Osteocyte (in vitro differentiated cells): Measurements from ENCODE around the gene ZNF865. TPM values are rescaled to one million over a fixed set of nuclear protein-coding genes. Genes with fewer than 3 reads are reported as not detected.

Experiments used
- DNase-seq: peaks from one replicate; pipeline ENCODE4 v3.0.0; 2021; ENCODE audit warnings: mixed read lengths; ENCODE audit not compliant: unreplicated experiment; ENCODE audit errors: extremely low spot score
- H3K27ac Mint-ChIP-seq: one replicate; pipeline ENCODE4 v1.8.0; 2021; ENCODE audit warnings: mild to moderate bottlenecking, mixed read lengths; ENCODE audit not compliant: unreplicated experiment
- H3K27me3 Mint-ChIP-seq: one replicate; pipeline ENCODE4 v1.8.0; 2021; ENCODE audit warnings: mixed read lengths; ENCODE audit not compliant: unreplicated experiment
- H3K36me3 Mint-ChIP-seq: one replicate; pipeline ENCODE4 v1.8.0; 2021; ENCODE audit warnings: mixed read lengths; ENCODE audit not compliant: unreplicated experiment
- H3K4me1 Mint-ChIP-seq: one replicate; pipeline ENCODE4 v1.8.0; 2021; ENCODE audit warnings: mixed read lengths; ENCODE audit not compliant: unreplicated experiment
- H3K4me3 Mint-ChIP-seq: one replicate; pipeline ENCODE4 v1.8.0; 2021; ENCODE audit warnings: mild to moderate bottlenecking, moderate library complexity, mixed read lengths; ENCODE audit not compliant: unreplicated experiment
- H3K9me3 Mint-ChIP-seq: one replicate; pipeline ENCODE4 v1.8.0; 2021; ENCODE audit warnings: mixed read lengths; ENCODE audit not compliant: unreplicated experiment
- total RNA-seq: library from RNA; stranded (reverse); gene quantifications from 2 replicates; pipeline ENCODE4 v1.2.1, GENCODE V29; 2021
- TF ChIP-seq, protein P1 (sequence below): fragments of 200-600 bp; sonication (generic); IDR thresholded peaks from 2 replicates; pipeline ENCODE4 v1.5.0; 2021; ENCODE audit warnings: antibody characterized with exemption, mild to moderate bottlenecking, moderate library complexity

Gene ZNF865
- total RNA-seq, 1 donor from 2014 or later, result 19.2 TPM

DNA sequence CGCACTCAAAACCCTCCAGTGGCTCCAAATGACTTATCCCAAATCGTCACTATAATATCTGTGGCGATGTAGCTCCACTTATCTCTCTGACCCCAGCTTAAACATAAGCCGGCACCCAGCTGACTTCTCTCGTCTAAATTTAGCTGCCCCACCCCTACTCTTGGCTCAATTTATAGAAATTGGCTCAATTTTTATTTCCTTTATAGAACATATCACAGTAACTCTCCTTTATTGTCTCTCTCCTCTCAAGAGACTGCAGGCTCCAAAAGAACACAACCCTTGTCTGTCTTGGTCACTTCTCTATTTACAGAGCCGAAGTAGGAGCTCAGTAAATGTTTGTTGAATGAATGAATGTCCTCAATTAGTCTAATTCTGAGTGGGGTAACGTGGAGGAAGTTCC is 18.1 kb downstream of the ZNF865 start:
- H3K27me3 Mint-ChIP-seq, result no peaks in the 10 kb centered on the region
- DNase-seq, result no peak
- TF ChIP-seq, protein P1, sequence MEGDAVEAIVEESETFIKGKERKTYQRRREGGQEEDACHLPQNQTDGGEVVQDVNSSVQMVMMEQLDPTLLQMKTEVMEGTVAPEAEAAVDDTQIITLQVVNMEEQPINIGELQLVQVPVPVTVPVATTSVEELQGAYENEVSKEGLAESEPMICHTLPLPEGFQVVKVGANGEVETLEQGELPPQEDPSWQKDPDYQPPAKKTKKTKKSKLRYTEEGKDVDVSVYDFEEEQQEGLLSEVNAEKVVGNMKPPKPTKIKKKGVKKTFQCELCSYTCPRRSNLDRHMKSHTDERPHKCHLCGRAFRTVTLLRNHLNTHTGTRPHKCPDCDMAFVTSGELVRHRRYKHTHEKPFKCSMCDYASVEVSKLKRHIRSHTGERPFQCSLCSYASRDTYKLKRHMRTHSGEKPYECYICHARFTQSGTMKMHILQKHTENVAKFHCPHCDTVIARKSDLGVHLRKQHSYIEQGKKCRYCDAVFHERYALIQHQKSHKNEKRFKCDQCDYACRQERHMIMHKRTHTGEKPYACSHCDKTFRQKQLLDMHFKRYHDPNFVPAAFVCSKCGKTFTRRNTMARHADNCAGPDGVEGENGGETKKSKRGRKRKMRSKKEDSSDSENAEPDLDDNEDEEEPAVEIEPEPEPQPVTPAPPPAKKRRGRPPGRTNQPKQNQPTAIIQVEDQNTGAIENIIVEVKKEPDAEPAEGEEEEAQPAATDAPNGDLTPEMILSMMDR, result no peak
- H3K4me1 Mint-ChIP-seq, result peaks cover 17% of the 10 kb centered on the region
- peak overlapping the region; percentile 98 for H3K27ac Mint-ChIP-seq
- H3K9me3 Mint-ChIP-seq, result no peaks in the 10 kb centered on the region
- H3K36me3 Mint-ChIP-seq, result peaks cover 1% of the 10 kb centered on the region
- H3K4me3 Mint-ChIP-seq, result no peak overlapping the region

DNA sequence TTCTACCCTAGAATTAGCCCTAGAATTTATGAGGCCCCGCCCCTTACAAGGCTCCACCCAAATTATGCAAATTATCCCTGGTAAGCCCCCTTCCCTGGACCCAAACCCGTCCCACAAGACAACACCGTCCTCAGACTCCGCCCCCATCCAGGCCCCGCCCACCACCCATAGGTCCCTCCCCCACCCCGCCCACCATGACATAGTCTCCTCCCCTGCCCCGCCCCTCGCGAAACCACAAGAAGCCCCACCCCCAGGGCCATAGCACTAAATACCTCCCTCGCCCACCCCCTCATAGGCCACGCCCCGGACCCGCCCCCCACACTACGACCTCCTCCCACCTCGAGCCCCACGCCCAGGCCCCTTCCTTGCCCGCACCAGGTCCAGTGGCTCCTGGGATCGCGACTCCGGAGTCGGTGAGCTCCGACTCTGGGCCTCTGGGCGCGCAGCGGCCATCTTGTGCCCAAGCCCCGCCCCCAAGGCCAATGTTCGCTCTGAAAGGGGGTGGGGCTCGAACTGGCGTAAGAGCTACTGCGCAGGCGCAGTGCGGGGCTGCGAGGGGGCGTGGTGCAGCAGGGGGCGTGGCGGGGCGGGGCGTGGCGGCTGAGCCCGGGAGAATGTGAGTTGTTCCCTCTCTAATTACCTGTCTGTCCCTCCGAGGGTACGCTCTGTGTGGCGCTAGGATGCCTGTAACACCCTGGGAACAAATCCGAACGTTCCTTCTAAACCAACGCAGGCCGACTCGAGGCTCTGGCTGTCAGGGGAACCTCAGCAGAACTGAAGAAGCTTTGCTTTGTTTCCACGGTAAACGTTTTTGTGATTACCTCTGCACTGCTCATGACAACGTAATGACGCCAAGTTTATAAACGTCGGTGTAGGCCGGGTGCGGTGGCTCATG is 18.9 kb downstream of the ZNF865 start, which contains the start of gene ZNF784:
Gene ZNF784, minus strand, starts transcription at position 458 of the 895 bp plus-strand sequence. Its CDS starts 5 bp downstream, at position 453.
- TF ChIP-seq, protein P1, result no peak
- H3K27me3 Mint-ChIP-seq, result no peaks in the 10 kb centered on the region
- H3K4me3 Mint-ChIP-seq, result peak within 1 kb of the TSS; percentile 91
- H3K4me1 Mint-ChIP-seq, result peaks cover 17% of the 10 kb centered on the region
- H3K36me3 Mint-ChIP-seq, result peaks cover 1% of the 10 kb centered on the region
- DNase-seq, result peak; percentile 98
- no peaks in the 10 kb centered on the region for H3K9me3 Mint-ChIP-seq
- peak within 1 kb of the TSS; percentile 98 for H3K27ac Mint-ChIP-seq

DNA sequence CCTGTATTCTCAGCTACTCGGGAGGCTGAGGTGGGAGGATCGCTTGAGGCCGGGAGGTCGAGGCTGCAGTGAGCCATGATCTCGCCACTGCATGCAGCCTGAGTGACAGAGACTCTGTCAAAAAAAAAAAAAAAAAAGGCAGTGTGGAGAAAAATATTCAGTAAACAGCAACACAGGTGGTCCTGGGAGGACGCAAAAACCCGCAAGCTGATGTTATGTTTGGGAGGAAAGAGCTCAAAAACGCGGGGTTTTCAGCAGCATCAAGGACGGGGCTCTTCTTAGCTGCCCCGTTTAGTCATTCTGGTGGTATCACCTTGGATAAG is 19.5 kb downstream of the ZNF865 start:
- peaks cover 17% of the 10 kb centered on the region for H3K4me1 Mint-ChIP-seq
- no peak for DNase-seq
- peaks cover 1% of the 10 kb centered on the region for H3K36me3 Mint-ChIP-seq
- peak overlapping the region; percentile 68 for H3K27ac Mint-ChIP-seq
- TF ChIP-seq, protein P1, result no peak
- peak overlapping the region; percentile 91 for H3K4me3 Mint-ChIP-seq
- no peaks in the 10 kb centered on the region for H3K9me3 Mint-ChIP-seq
- H3K27me3 Mint-ChIP-seq, result no peaks in the 10 kb centered on the region

DNA sequence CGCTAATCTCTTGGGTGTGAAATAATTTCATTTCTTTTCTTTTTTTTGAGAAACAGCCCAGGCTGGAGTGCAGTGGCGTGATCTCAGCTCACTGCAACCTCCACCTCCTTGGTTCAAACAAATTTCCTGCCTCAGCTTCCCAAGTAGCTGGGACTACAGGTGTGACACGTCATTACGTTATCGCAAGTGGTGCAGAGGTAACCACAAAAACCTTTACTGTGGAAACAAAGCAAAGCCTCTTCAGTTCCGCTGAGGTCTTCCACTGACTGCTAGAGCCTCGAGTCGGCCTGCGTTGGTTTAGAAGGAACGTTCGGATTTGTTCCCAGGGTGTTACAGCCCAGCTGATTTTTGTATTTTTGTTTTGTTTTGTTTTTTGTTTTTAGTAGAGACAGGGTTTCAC is 20.9 kb downstream of the ZNF865 start:
- TF ChIP-seq, protein P1, result no peak
- DNase-seq, result no peak
- Mint-ChIP-seq H3K27ac (no peak overlapping the region), H3K4me3 (no peak overlapping the region), H3K4me1 (peaks cover 17% of the 10 kb centered on the region), H3K9me3 (no peaks in the 10 kb centered on the region), H3K27me3 (no peaks in the 10 kb centered on the region), H3K36me3 (peaks cover 1% of the 10 kb centered on the region)

DNA sequence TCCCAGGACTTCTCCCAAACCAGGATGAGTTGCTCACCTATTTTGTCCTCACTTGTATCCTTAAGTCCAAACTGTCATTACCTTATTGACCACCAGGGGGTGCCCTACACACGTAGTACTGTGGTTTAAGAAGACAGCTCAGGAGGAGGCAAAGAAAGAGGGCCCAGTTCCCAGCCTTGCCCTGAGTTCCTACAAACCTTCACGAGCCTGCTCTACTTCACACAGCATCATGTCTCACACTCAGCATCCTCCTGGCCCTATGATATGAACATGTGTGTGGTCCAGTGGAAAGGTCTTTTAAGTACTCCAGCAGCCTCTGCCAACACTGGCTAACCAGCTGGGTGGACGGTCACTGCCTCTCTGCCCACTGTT is 27.0 kb downstream of the ZNF865 start:
- peaks cover 32% of the 10 kb centered on the region for H3K4me1 Mint-ChIP-seq
- peaks cover 4% of the 10 kb centered on the region for H3K36me3 Mint-ChIP-seq
- TF ChIP-seq, protein P1, result peak; percentile 83
- H3K4me3 Mint-ChIP-seq, result no peak overlapping the region
- peak overlapping the region; percentile 59 for H3K27ac Mint-ChIP-seq
- no peaks in the 10 kb centered on the region for H3K27me3 Mint-ChIP-seq
- no peaks in the 10 kb centered on the region for H3K9me3 Mint-ChIP-seq
- peak; percentile 93 for DNase-seq
